ENCODE measurements around the gene AGPAT4. TPM values are rescaled to one million over a fixed set of nuclear protein-coding genes. Genes with fewer than 3 reads are reported as not detected.

AGPAT4 gene
- total RNA-seq, 4 donors from 2014 or later: 1.0 to 17.4 (median 6.4) TPM

DNA sequence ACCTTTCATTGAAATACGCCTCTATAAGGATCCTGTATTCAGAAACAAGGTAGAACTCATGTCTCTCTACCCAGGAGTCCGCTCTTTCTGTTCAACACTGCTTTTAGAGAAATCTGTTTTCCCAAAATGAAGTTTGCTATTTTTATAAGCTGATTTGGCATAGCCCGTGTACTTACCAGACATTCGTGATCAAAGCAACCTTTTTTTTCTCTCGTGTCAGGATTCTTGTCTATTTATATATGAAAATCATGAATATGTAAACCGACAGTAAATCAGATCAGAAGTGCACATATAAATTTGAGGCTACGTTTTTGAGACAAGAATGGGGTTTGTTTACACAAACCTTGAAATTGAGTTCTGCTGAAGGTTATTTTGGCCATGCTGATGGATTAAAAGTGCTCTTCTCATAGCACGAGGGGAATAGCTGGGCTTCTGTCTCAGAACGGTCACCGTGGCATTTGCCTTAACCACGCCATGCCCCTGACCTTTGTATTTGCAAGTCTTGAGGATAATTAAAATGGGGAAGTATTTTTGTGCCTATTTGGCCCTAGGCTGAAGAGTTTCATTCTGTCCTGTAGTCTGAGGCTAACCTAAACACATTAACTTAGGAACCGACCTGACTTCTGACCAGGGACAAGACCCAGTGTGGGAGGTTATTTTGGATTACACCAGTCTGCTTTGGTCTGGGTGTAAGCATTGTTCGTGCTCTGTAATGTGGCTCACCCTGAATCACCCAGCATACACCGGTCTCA lies 163.7 kb downstream of the AGPAT4 start:
- intact Hi-C loops (cut with DNase I): no loop called here
- H3K9me3 ChIP-seq: no peaks in the 10 kb centered on the region
- 85% methylated on average over 14 of the region's 14 CpGs for WGBS, 2 donors

DNA sequence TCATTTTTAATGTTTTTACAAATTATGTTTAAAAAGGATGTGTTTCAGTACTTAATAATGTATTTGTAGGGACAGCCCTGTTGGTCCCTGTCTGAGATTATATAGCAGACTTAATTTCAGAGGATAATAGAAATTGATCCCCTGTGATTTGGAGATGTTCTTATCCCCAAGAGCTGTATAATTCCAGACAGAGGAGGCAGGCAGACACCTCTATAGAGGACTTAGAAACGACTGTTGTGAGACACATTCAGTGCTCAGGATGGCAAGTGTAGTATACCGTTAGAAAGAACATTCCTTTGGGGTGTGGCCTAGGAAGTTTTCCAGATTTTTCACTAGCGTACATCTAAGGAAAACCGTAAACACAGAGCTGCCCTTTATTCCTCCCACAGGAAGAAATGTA lies 164.5 kb downstream of the AGPAT4 start:
- WGBS, 2 donors: 77 to 79% methylated on average over 4 of the region's 4 CpGs
- no peaks in the 10 kb centered on the region for H3K4me1 ChIP-seq
- H3K27me3 ChIP-seq: no peaks in the 10 kb centered on the region
- intact Hi-C loops (cut with DNase I): no loop called here
- H3K9me3 ChIP-seq: no peaks in the 10 kb centered on the region
- H3K27ac ChIP-seq: no peak overlapping the region
- H3K4me3 ChIP-seq: no peak overlapping the region
- peaks cover 11 to 100% (median 44%) of the 10 kb centered on the region in 3 donors for H3K36me3 ChIP-seq
- no peak for DNase-seq
- TF ChIP-seq CTCF (IDR thresholded peaks at IDR 0.05) (no peak), POLR2A (IDR thresholded peaks at IDR 0.05) (no peak)

More for the DNA sequence above, 163.7 kb downstream of the AGPAT4 start:
- no peak for DNase-seq
- H3K27me3 ChIP-seq: no peaks in the 10 kb centered on the region
- no peak overlapping the region for H3K27ac ChIP-seq
- H3K4me3 ChIP-seq: no peak overlapping the region
- H3K4me1 ChIP-seq: no peaks in the 10 kb centered on the region
- H3K36me3 ChIP-seq: peaks cover 11 to 100% (median 47%) of the 10 kb centered on the region in 3 donors
- TF ChIP-seq POLR2A (IDR thresholded peaks at IDR 0.05): no peak
- no peak for TF ChIP-seq CTCF (IDR thresholded peaks at IDR 0.05)

DNA sequence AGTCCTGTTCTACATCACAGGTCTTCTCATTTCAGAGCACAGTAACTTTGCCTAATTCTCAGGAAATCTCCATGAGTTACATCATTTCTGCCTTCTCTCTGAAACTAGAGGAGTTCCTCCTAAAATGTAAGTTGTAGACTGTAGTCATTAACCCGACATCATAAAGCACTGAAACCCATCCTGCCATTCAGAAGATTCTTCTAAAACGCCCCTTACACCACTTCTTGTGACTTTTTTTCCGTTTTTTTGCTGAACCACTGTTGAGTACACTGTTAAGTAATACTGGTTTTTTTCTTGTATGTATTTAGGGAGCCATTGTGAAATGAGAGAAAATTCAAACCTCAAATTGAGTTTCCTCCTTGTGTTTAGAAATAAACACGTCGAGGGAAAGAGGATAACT lies 164.9 kb downstream of the AGPAT4 start:
- DNase-seq: no peak
- Histone ChIP-seq H3K9me3 (no peaks in the 10 kb centered on the region), H3K4me1 (no peaks in the 10 kb centered on the region), H3K4me3 (no peak overlapping the region), H3K27me3 (no peaks in the 10 kb centered on the region), H3K36me3 (peaks cover 11 to 100% (median 43%) of the 10 kb centered on the region in 3 donors), H3K27ac (no peak overlapping the region)
- intact Hi-C loops (cut with DNase I): no loop called here
- 78 to 94% methylated on average over 5 of the region's 5 CpGs for WGBS, 2 donors
- no peak for TF ChIP-seq CTCF (IDR thresholded peaks at IDR 0.05)
- no peak for TF ChIP-seq POLR2A (IDR thresholded peaks at IDR 0.05)

- H3K4me1 ChIP-seq: no peaks in the 10 kb centered on the region
- peaks cover 9 to 100% (median 49%) of the 10 kb centered on the region in 3 donors for H3K36me3 ChIP-seq
- no peaks in the 10 kb centered on the region for H3K9me3 ChIP-seq
- no peak overlapping the region for H3K27ac ChIP-seq
- intact Hi-C loops (cut with DNase I): no loop called here
- no peak overlapping the region for H3K4me3 ChIP-seq
- DNase-seq: no peak
- WGBS, 2 donors: 92% methylated on average over 23 of the region's 23 CpGs
- TF ChIP-seq CTCF (IDR thresholded peaks at IDR 0.05) (no peak), POLR2A (IDR thresholded peaks at IDR 0.05) (no peak)
- no peaks in the 10 kb centered on the region for H3K27me3 ChIP-seq
Observed at GRCh38 chr6:161107779-161108730, 165.8 kb downstream of the AGPAT4 start.

DNA sequence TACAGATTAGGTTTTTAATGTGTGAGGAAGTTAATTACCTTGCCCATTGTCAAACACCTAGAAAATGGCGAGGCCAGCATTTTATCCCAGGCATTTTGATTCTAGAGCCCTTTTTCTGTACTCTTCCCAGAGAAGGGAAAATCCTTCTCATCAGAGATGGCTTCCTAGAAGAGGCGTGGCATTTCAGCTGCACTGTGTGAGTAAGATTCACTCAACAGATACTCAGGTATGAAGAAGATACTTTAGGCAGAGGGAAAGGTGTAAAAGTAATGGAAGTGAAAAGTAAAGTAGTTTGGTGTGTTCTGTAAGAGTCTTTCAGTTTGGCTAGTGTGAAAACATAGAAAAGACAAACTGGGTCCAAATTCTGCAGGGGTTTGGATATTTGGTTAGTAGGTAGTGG lies 168.5 kb downstream of the AGPAT4 start:
- no peak for DNase-seq
- Histone ChIP-seq H3K9me3 (no peaks in the 10 kb centered on the region), H3K27me3 (no peaks in the 10 kb centered on the region), H3K4me1 (no peaks in the 10 kb centered on the region), H3K4me3 (no peak overlapping the region), H3K36me3 (peaks cover 6 to 100% (median 30%) of the 10 kb centered on the region in 3 donors), H3K27ac (no peak overlapping the region)
- TF ChIP-seq POLR2A (IDR thresholded peaks at IDR 0.05) (no peak), CTCF (IDR thresholded peaks at IDR 0.05) (no peak)
- intact Hi-C loops (cut with DNase I): no loop called here
- WGBS, 2 donors: 81 to 87% methylated on average over 2 of the region's 2 CpGs
